Suprapubic skin (tissue), 4 donors: Measurements from ENCODE around the gene ARIH1. TPM values are rescaled to one million over a fixed set of nuclear protein-coding genes. Genes with fewer than 3 reads are reported as not detected.

Experiments used
- DNase-seq, 2 donors: peaks; one replicate each; pipeline ENCODE4 v3.0.0-alpha.2; 2019; ENCODE audit warnings: low spot score in 2 of 2
- H3K27ac ChIP-seq: fragments of 200-600 bp; sonication (generic); one replicate; pipeline ENCODE4 v1.5.1; 2019
- H3K27me3 ChIP-seq: fragments of 200-600 bp; sonication (generic); one replicate; pipeline ENCODE4 v1.5.1; 2019
- H3K36me3 ChIP-seq: fragments of 200-600 bp; sonication (generic); one replicate; pipeline ENCODE4 v1.5.1; 2019
- H3K4me1 ChIP-seq: fragments of 200-600 bp; sonication (generic); one replicate; pipeline ENCODE4 v1.5.1; 2019
- H3K4me3 ChIP-seq: fragments of 200-600 bp; sonication (generic); one replicate; pipeline ENCODE4 v1.5.1; 2019; ENCODE audit warnings: mild to moderate bottlenecking
- H3K9me3 ChIP-seq: fragments of 200-600 bp; sonication (generic); one replicate; pipeline ENCODE4 v1.5.1; 2019
- CTCF ChIP-seq, 2 donors: fragments of 200-600 bp in 1 of 2; fragments of 450-650 bp in 1 of 2; sonication (generic) in 1 of 2; IDR thresholded peaks; one replicate each; pipeline ENCODE4 v1.5.1; 2016 to 2019; ENCODE audit warnings: antibody characterized with exemption in 2 of 2, mild to moderate bottlenecking in 1 of 2, moderate library complexity in 1 of 2
- EP300 ChIP-seq: sonication (generic); formaldehyde crosslinking; IDR thresholded peaks from one replicate; pipeline ENCODE4 v1.6.1; 2017; ENCODE audit warnings: antibody characterized with exemption
- POLR2A ChIP-seq, 2 donors: fragments of 450-650 bp; IDR thresholded peaks; one replicate each; pipeline ENCODE4 v1.6.1; 2017; ENCODE audit warnings: antibody characterized with exemption in 2 of 2, mild to moderate bottlenecking in 2 of 2, moderate library complexity in 2 of 2
- POLR2AphosphoS5 ChIP-seq, 3 donors: sonication (generic); formaldehyde crosslinking; IDR thresholded peaks; one replicate each; pipeline ENCODE4 v1.6.1; 2017; ENCODE audit warnings: antibody characterized with exemption in 3 of 3
- WGBS: methylation state at CpG from one replicate; pipeline ENCODE4 v1.1.5; 2018; 5-methylcytosine and 5-hydroxymethylcytosine counted together
- total RNA-seq, 4 donors: library from RNA; depleted of rRNA; stranded (reverse); fragments of >200 nt; gene quantifications; one replicate each; pipeline ENCODE4 v1.1.0, GENCODE V29; 2016

ARIH1 gene
- total RNA-seq, 4 donors from 2014 or later = 73.1 to 84.8 (median 78.0) TPM

- no peak overlapping the region for H3K4me3 ChIP-seq
- no peaks in the 10 kb centered on the region for H3K27me3 ChIP-seq
- TF ChIP-seq POLR2A (IDR thresholded peaks at IDR 0.05) = no peak
- no peak for TF ChIP-seq POLR2AphosphoS5 (IDR thresholded peaks at IDR 0.05)
- TF ChIP-seq EP300 = no peak
- no peak for TF ChIP-seq CTCF (IDR thresholded peaks at IDR 0.05)
- no peak overlapping the region for H3K27ac ChIP-seq
- DNase-seq = no peak
- peaks cover 23% of the 10 kb centered on the region for H3K36me3 ChIP-seq
- WGBS = 90% methylated on average over 8 of the region's 8 CpGs
- no peaks in the 10 kb centered on the region for H3K4me1 ChIP-seq
- no peaks in the 10 kb centered on the region for H3K9me3 ChIP-seq
These were observed 80.6 kb downstream of the ARIH1 start for GRCh38 chr15:72554471-72555425.

GRCh38 chr15:72559781-72560180, 85.7 kb downstream of the ARIH1 start:
- Histone ChIP-seq H3K27ac (no peak overlapping the region), H3K9me3 (no peaks in the 10 kb centered on the region), H3K36me3 (peaks cover 56% of the 10 kb centered on the region), H3K27me3 (no peaks in the 10 kb centered on the region), H3K4me1 (no peaks in the 10 kb centered on the region), H3K4me3 (no peak overlapping the region)
- no peak for DNase-seq
- no peak for TF ChIP-seq EP300
- TF ChIP-seq POLR2A (IDR thresholded peaks at IDR 0.05) = no peak
- TF ChIP-seq CTCF (IDR thresholded peaks at IDR 0.05) = no peak
- TF ChIP-seq POLR2AphosphoS5 (IDR thresholded peaks at IDR 0.05) = no peak
- WGBS = 85% methylated on average over 3 of the region's 3 CpGs

- 96% methylated on average over 1 of the region's 1 CpG for WGBS
These were observed 86.3 kb downstream of the ARIH1 start for GRCh38 chr15:72560458-72560857.

GRCh38 chr15:72562386-72562785, 88.3 kb downstream of the ARIH1 start:
- Histone ChIP-seq H3K4me3 (no peak overlapping the region), H3K36me3 (peaks cover 56% of the 10 kb centered on the region), H3K27ac (no peak overlapping the region), H3K27me3 (no peaks in the 10 kb centered on the region), H3K9me3 (no peaks in the 10 kb centered on the region), H3K4me1 (no peaks in the 10 kb centered on the region)
- no peak for DNase-seq
- TF ChIP-seq EP300 = no peak
- TF ChIP-seq POLR2A (IDR thresholded peaks at IDR 0.05) = no peak
- TF ChIP-seq CTCF (IDR thresholded peaks at IDR 0.05) = no peak
- no peak for TF ChIP-seq POLR2AphosphoS5 (IDR thresholded peaks at IDR 0.05)

More at GRCh38 chr15:72560458-72560857, 86.3 kb downstream of the ARIH1 start:
- peaks cover 62% of the 10 kb centered on the region for H3K36me3 ChIP-seq
- no peaks in the 10 kb centered on the region for H3K9me3 ChIP-seq
- no peak for DNase-seq
- TF ChIP-seq CTCF (IDR thresholded peaks at IDR 0.05) (no peak), EP300 (no peak), POLR2AphosphoS5 (IDR thresholded peaks at IDR 0.05) (no peak), POLR2A (IDR thresholded peaks at IDR 0.05) (no peak)
- H3K4me3 ChIP-seq = no peak overlapping the region
- H3K27ac ChIP-seq = no peak overlapping the region
- no peaks in the 10 kb centered on the region for H3K4me1 ChIP-seq
- no peaks in the 10 kb centered on the region for H3K27me3 ChIP-seq

GRCh38 chr15:72562878-72563277, 88.7 kb downstream of the ARIH1 start:
- Histone ChIP-seq H3K4me3 (no peak overlapping the region), H3K36me3 (peaks cover 60% of the 10 kb centered on the region), H3K27me3 (no peaks in the 10 kb centered on the region), H3K4me1 (no peaks in the 10 kb centered on the region), H3K27ac (no peak overlapping the region), H3K9me3 (no peaks in the 10 kb centered on the region)
- no peak for TF ChIP-seq CTCF (IDR thresholded peaks at IDR 0.05)
- no peak for DNase-seq
- 100% methylated on average over 2 of the region's 2 CpGs for WGBS
